ENCODE results near the gene CISTR. TPM values are rescaled to one million over a fixed set of nuclear protein-coding genes. Genes with fewer than 3 reads are reported as not detected.

The CISTR gene
- total RNA-seq, 1 experiment from 2014 or later = not detected

DNA sequence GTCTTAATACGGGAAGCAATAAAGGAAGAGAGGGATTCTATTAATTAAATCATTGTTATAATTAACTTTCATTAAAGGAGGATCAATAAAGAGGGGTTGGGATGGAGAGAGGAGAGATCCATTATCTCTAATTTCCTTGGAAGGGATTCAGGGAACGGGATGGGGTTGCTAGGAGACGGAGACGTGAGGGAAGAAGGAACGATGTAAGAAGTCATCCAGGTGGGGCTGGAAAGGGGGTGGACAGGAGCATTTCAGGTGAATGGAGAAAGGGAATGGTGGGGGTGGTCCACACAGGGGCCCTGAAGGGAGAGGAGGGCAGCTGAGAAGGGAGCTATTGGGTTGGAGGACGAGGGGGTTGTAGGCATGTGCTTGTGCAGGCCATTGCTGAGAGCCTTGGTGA, 41.7 kb downstream of the CISTR start:
- Histone ChIP-seq H3K79me2 (ENCODE audit: insufficient read depth, low read length) (no peaks in the 10 kb centered on the region), H3K23ac (ENCODE audit: insufficient read length, low read depth, low read length) (no peak overlapping the region), H4K5ac (ENCODE audit: insufficient read length, low read depth, low read length) (no peak overlapping the region), H3K9ac (ENCODE audit: extremely low read depth, insufficient read length, low read length) (no peak overlapping the region), H4K8ac (replicated peaks; ENCODE audit: insufficient read length, low read depth, low read length) (no peak overlapping the region), H2BK120ac (ENCODE audit: low read depth, low read length, poor library complexity, severe bottlenecking) (no peak overlapping the region), H3K27me3 (ENCODE audit: insufficient read depth, low read length) (no peaks in the 10 kb centered on the region; the same call in 1 of the 2 replicates), H2AFZ (ENCODE audit: low read length) (no peak overlapping the region), H2BK20ac (ENCODE audit: low read depth, low read length, poor library complexity, severe bottlenecking) (no peak overlapping the region), H3K56ac (ENCODE audit: insufficient read length, low read depth, low read length) (no peak overlapping the region), H3K4ac (ENCODE audit: low read depth, low read length) (no peak overlapping the region), H2BK5ac (ENCODE audit: insufficient read length, low read length) (no peak overlapping the region), H3K4me2 (ENCODE audit: insufficient read depth, insufficient read length, low read length) (no peak overlapping the region), H4K91ac (ENCODE audit: insufficient read length, low read depth, low read length) (no peak overlapping the region), H3K23me2 (ENCODE audit: insufficient read length, low read depth, low read length, poor library complexity, severe bottlenecking) (no peaks in the 10 kb centered on the region), H3K18ac (ENCODE audit: insufficient read length, low read depth, low read length) (no peak overlapping the region), H2BK12ac (ENCODE audit: insufficient read length, low read depth, low read length) (no peak overlapping the region), H3K79me1 (ENCODE audit: insufficient read depth, low read depth, low read length, poor library complexity, severe bottlenecking) (no peaks in the 10 kb centered on the region), H3K9me3 (ENCODE audit: control insufficient read depth, low read depth, low read length) (no peaks in the 10 kb centered on the region), H3T11ph (ENCODE audit: low read length) (no peak overlapping the region), H2BK15ac (ENCODE audit: low read depth, low read length) (no peak overlapping the region), H3K14ac (ENCODE audit: insufficient read depth, low read length) (no peak overlapping the region), H3K27ac (ENCODE audit: insufficient read length, low read depth, low read length) (no peak overlapping the region), H4K20me1 (ENCODE audit: control insufficient read depth, insufficient read depth, insufficient read length) (no peaks in the 10 kb centered on the region), H3K4me1 (ENCODE audit: insufficient read depth, low read length) (no peaks in the 10 kb centered on the region), H2AK5ac (ENCODE audit: insufficient read length, low read length) (no peak overlapping the region)
- TF ChIP-seq, protein P1, sequence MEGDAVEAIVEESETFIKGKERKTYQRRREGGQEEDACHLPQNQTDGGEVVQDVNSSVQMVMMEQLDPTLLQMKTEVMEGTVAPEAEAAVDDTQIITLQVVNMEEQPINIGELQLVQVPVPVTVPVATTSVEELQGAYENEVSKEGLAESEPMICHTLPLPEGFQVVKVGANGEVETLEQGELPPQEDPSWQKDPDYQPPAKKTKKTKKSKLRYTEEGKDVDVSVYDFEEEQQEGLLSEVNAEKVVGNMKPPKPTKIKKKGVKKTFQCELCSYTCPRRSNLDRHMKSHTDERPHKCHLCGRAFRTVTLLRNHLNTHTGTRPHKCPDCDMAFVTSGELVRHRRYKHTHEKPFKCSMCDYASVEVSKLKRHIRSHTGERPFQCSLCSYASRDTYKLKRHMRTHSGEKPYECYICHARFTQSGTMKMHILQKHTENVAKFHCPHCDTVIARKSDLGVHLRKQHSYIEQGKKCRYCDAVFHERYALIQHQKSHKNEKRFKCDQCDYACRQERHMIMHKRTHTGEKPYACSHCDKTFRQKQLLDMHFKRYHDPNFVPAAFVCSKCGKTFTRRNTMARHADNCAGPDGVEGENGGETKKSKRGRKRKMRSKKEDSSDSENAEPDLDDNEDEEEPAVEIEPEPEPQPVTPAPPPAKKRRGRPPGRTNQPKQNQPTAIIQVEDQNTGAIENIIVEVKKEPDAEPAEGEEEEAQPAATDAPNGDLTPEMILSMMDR (conservative IDR thresholded peaks at IDR 0.05) = no peak
- WGBS (ENCODE audit: extremely low coverage, insufficient read length, low lambda C conversion rate) = no CpG with 5 or more reads among the region's 6 CpGs
- Mint-ChIP-seq H3K36me3 (ENCODE audit: insufficient read depth in 1 of 3, low read depth in 3 of 3) (no peaks in the 10 kb centered on the region; a peak in 2 of 7 replicates), H3K27ac (peak overlapping the region in 1 of 3 experiments; percentile 46; a peak in 1 of 7 replicates), H3K9me3 (no peaks in the 10 kb centered on the region), H3K27me3 (ENCODE audit: low read depth) (peaks cover 42% of the 10 kb centered on the region), H3K4me3 (no peak overlapping the region), H3K4me1 (peaks cover 0 to 8% of the 10 kb centered on the region in 2 experiments; a peak in 1 of 4 replicates)
- no peak for DNase-seq
